Calu3 (cell line): ENCODE data around the gene EIF6. TPM values are rescaled to one million over a fixed set of nuclear protein-coding genes. Genes with fewer than 3 reads are reported as not detected.

Experiments
- BruUV-seq: library from RNA; stranded (reverse); fragments of 400-500 nt; replicated peaks from 2 replicates; lab custom pipeline; 2021; lab: Mats Ljungman, UMichigan
- CTCF ChIA-PET: fragments of 300-600 bp; sonication (Branson Sonifier 250); formaldehyde crosslinking; loops from one replicate; lab custom pipeline; 2022; ENCODE audit warnings: antibody characterized with exemption; lab: Charles Lee
- DNase-seq: peaks from one replicate; pipeline ENCODE4 v3.0.0; 2022
- H3K27ac Mint-ChIP-seq: one replicate; pipeline ENCODE4 v1.8.0; 2022; ENCODE audit warnings: mixed read lengths; ENCODE audit not compliant: unreplicated experiment
- H3K27me3 Mint-ChIP-seq: one replicate; pipeline ENCODE4 v1.8.0; 2022; ENCODE audit warnings: mixed read lengths; ENCODE audit not compliant: unreplicated experiment
- H3K36me3 Mint-ChIP-seq: one replicate; pipeline ENCODE4 v1.8.0; 2022; ENCODE audit warnings: mild to moderate bottlenecking, moderate library complexity, mixed read lengths; ENCODE audit not compliant: insufficient read depth, unreplicated experiment
- H3K4me1 Mint-ChIP-seq: one replicate; pipeline ENCODE4 v1.8.0; 2022; ENCODE audit warnings: mild to moderate bottlenecking, low read depth, mixed read lengths; ENCODE audit not compliant: unreplicated experiment
- H3K4me3 Mint-ChIP-seq: one replicate; pipeline ENCODE4 v1.8.0; 2022; ENCODE audit warnings: mild to moderate bottlenecking, low read depth, moderate library complexity, mixed read lengths; ENCODE audit not compliant: unreplicated experiment
- H3K9me3 Mint-ChIP-seq: one replicate; pipeline ENCODE4 v1.8.0; 2022; ENCODE audit warnings: low read depth, mixed read lengths; ENCODE audit not compliant: unreplicated experiment
- intact Hi-C: fragments of 100-400 bp; cut with micrococcal nuclease; formaldehyde crosslinking; loops from one replicate; pipeline ENCODE4 v1.10.0; 2022; ENCODE audit not compliant: unreplicated experiment
- total RNA-seq: library from RNA; stranded (reverse); gene quantifications from 2 replicates; pipeline ENCODE4 v1.2.3, GENCODE V29; 2022
- TF ChIP-seq, protein P1 (sequence below): fragments of 200-600 bp; IDR thresholded peaks from one replicate; pipeline ENCODE4 v1.8.0; 2022; ENCODE audit warnings: antibody characterized with exemption; ENCODE audit not compliant: unreplicated experiment

EIF6 gene
- total RNA-seq, 1 experiment from 2014 or later, result 271 TPM

DNA sequence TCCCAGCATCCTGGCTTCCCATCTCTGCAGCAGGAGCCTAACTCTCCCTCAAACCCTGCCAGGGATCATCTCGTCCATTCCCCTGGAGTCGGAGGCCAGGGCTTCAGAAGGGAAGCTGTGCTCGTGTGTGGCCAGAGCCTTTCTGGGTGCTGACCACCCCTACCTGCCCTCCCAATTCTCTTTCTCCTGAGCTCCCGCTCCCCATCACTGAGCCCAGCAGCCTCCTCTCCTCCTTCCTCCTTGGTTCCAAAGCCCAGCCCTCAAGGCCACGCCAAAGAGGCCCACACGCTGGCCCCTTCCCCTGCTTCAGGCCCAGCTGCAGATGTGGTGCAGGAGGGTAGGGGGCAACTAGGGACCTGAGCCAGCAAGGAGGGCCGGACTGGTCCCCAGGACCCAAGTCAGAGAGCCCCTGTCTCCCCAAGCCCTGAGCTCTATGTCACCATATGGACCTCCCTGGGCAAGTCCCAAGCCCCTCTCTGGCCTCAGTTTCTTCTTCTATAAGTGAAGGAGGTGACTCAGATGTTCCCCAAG is 6.4 kb upstream of the EIF6 start:
- DNase-seq, result no peak
- BruUV-seq, result no TSS peak
- TF ChIP-seq, protein P1, sequence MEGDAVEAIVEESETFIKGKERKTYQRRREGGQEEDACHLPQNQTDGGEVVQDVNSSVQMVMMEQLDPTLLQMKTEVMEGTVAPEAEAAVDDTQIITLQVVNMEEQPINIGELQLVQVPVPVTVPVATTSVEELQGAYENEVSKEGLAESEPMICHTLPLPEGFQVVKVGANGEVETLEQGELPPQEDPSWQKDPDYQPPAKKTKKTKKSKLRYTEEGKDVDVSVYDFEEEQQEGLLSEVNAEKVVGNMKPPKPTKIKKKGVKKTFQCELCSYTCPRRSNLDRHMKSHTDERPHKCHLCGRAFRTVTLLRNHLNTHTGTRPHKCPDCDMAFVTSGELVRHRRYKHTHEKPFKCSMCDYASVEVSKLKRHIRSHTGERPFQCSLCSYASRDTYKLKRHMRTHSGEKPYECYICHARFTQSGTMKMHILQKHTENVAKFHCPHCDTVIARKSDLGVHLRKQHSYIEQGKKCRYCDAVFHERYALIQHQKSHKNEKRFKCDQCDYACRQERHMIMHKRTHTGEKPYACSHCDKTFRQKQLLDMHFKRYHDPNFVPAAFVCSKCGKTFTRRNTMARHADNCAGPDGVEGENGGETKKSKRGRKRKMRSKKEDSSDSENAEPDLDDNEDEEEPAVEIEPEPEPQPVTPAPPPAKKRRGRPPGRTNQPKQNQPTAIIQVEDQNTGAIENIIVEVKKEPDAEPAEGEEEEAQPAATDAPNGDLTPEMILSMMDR, result no peak
- CTCF ChIA-PET, result interaction anchor here (0.6 to 1.4 kb wide), 2 partner anchors 12 to 163 kb away, joined by 4 to 7 read pairs; no protein-coding TSS in a partner anchor
- Mint-ChIP-seq H3K27me3 (peaks cover 30% of the 10 kb centered on the region), H3K4me3 (no peak overlapping the region), H3K9me3 (no peaks in the 10 kb centered on the region), H3K4me1 (peaks cover 5% of the 10 kb centered on the region), H3K36me3 (peaks cover 8% of the 10 kb centered on the region), H3K27ac (no peak overlapping the region)
- intact Hi-C loops, result no loop called here

DNA sequence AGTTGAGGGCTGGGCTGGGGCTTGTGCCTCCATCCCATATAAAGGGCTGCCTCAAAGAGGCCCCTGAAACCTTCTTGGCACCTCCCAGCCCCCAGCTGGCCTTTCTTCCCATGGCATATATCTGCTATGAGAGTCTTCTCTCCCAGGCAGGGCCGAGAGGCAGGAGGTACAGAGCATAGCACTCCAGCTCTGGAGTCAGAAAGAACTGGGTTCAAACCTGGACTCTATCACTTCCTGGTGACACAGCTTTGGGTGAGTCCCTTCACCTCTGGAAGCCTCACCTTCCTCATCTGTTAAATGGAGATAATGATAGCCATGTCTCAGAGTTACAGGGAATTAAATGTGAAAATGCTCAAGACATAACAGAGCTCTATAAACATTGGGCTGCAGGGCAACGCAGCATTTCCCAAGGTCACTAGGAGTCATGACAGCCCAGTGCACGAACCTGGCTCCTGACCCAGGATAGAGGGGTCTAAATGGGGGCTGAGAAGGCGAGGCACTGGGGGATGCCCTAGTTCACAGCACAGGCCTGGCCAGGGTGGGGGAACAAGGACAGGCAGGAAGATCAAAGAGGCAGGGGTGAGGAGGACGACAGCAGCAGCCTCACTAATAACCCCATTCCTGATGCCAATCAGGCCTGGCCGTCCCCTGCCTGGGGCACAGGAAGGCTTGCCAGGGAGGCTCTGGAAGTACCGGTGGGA is 5.8 kb upstream of the EIF6 start:
- H3K27ac Mint-ChIP-seq, result no peak overlapping the region
- H3K4me3 Mint-ChIP-seq, result no peak overlapping the region
- peaks cover 30% of the 10 kb centered on the region for H3K27me3 Mint-ChIP-seq
- CTCF ChIA-PET, result interaction anchor here (0.6 to 1.4 kb wide), 4 partner anchors 12 to 397 kb away, joined by 3 to 8 read pairs (median 4); no protein-coding TSS in a partner anchor
- intact Hi-C loops, result no loop called here
- peaks cover 11% of the 10 kb centered on the region for H3K4me1 Mint-ChIP-seq
- TF ChIP-seq, protein P1, result no peak
- BruUV-seq, result no TSS peak
- DNase-seq, result no peak
- H3K36me3 Mint-ChIP-seq, result peaks cover 14% of the 10 kb centered on the region
- no peaks in the 10 kb centered on the region for H3K9me3 Mint-ChIP-seq

DNA sequence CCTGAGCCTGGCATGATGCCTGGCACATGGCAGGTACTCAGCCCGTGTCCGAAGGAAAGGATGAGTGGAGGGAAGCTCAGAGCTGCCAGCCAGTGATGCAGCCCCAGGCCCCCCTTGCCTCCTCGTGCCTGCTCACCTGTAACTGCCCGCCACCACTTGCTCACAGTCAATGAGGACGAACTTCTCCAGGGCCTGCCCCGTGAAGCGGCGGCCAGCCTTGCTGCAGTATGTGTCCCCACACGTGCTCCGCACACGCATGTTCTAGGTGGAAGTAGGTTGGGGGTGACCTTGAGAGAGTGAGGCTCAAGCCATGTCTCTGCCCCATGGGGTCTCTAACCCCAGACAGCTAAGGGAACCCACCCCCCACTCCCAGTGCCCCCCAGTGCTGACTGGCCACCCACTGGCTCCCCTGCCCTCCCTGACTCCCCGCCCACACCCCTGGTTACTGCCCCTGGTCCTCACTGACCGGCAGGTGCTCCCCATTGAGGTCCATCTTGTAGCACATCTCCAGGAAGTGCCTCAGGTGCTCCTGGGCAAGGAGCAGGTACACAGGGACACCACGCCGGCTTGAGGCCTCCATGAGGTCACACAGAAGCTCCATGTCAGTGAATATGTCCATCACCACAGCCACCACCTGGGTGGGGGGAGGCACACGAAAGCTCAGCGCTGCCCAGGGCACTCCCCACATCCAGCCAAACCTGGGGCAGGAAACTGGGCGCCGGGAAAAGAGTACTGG is 3.9 kb upstream of the EIF6 start:
- no TSS peak for BruUV-seq
- intact Hi-C loops, result no loop called here
- peaks cover 20% of the 10 kb centered on the region for H3K4me1 Mint-ChIP-seq
- H3K27ac Mint-ChIP-seq, result no peak overlapping the region
- CTCF ChIA-PET, result interaction anchor here (0.6 kb wide), 4 partner anchors 122 to 1724 kb away, joined by 3 to 6 read pairs (median 4); no protein-coding TSS in a partner anchor
- no peak for DNase-seq
- TF ChIP-seq, protein P1, result no peak
- H3K27me3 Mint-ChIP-seq, result peaks cover 12% of the 10 kb centered on the region
- no peak overlapping the region for H3K4me3 Mint-ChIP-seq
- H3K9me3 Mint-ChIP-seq, result no peaks in the 10 kb centered on the region
- peaks cover 32% of the 10 kb centered on the region for H3K36me3 Mint-ChIP-seq

DNA sequence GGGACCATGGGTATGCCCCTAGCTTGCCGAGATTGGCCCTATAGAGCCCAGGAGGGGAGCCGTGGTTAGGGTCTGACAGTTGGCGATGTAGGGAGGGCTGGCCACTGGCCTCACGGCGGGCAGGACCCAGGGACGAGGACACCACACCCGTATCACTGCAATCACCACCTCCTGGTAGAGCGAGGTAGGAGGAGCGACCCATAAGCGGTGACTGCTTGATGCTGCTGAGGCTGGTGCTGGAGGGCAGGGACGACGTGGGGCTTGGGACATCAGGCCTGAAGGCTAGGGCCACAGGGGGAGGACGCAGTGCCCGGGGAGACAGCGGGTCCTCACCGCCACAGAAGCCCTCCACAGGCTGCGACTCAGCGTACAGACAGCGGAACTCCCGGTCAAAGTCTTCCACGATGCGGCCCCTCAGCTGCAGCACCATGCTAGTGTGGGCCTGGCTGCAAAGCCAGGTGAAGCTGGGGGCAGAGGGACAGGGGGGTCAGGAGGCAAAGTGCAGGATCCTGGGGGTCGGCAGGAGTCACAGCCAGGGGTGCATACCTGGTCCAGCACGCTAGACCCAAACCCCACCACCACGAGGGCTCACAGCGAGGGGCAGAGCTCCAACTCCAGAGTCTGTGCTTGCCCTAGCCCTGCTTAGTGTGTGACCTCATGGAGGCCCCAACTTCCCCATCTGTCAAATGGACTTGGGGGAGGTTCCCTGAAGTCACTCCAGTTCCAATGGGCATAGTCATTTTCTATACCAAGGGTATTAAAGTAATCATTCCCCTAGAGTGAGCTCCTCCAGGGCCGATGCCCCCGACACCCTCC is 3.1 kb upstream of the EIF6 start:
- BruUV-seq, result no TSS peak
- Mint-ChIP-seq H3K36me3 (peaks cover 40% of the 10 kb centered on the region), H3K4me3 (no peak overlapping the region), H3K9me3 (no peaks in the 10 kb centered on the region), H3K27ac (no peak overlapping the region), H3K27me3 (peaks cover 5% of the 10 kb centered on the region), H3K4me1 (peaks cover 20% of the 10 kb centered on the region)
- TF ChIP-seq, protein P1, result no peak
- intact Hi-C loops, result no loop called here
- CTCF ChIA-PET, result interaction anchor here (0.6 kb wide), 2 partner anchors 139 to 1723 kb away, joined by 3 to 4 read pairs; no protein-coding TSS in a partner anchor
- no peak for DNase-seq
